Measurements from ENCODE around the gene TSNAXIP1. TPM values are rescaled to one million over a fixed set of nuclear protein-coding genes. Genes with fewer than 3 reads are reported as not detected.

TSNAXIP1 gene
- total and polyA plus RNA-seq, 9 of the 15 experiments (the other 6 are each of a cell fraction or from before 2014, with no cell fraction given), result 0.03 to 0.24 (median 0.11) TPM; not detected in 4

- Histone ChIP-seq H3K9me1 (ENCODE audit: control insufficient read depth, insufficient read depth, low read length) (peaks cover 4% of the 10 kb centered on the region), H3K4me2 (ENCODE audit: insufficient read depth, low read length) (peak overlapping the region; percentile 84), H4K20me1 (replicated peaks; ENCODE audit: control insufficient read depth, insufficient read depth, low read length) (no peaks in the 10 kb centered on the region; the same call in 1 of the 2 replicates), H3K27ac (ENCODE audit: extremely low read depth, low read depth, low read length) (peak overlapping the region; percentile 77), H3K27me3 (ENCODE audit: control insufficient read depth in 2 of 2, insufficient read depth in 2 of 2, low read length in 2 of 2) (no peaks in the 10 kb centered on the region), H3K79me2 (ENCODE audit: control insufficient read depth, insufficient read depth, low read length) (peaks cover 76% of the 10 kb centered on the region), H3K9ac (ENCODE audit: insufficient read depth in 1 of 2, low read depth in 2 of 2, low read length in 2 of 2) (peak overlapping the region; percentile 94; a peak in 3 of 4 replicates), H3K9me3 (replicated peaks; ENCODE audit: control insufficient read depth, insufficient read depth, low read depth, low read length) (no peaks in the 10 kb centered on the region), H3K4me1 (replicated peaks in 1 of 2; ENCODE audit: control insufficient read depth in 2 of 2, insufficient read depth in 2 of 2, low read length in 2 of 2) (peaks cover 37 to 57% of the 10 kb centered on the region in 2 experiments), H2AFZ (ENCODE audit: low read depth, low read length) (peak overlapping the region; percentile 81; the same call in 1 of the 2 replicates), H3K4me3 (peak overlapping the region; percentile 99), H3K36me3 (ENCODE audit: control insufficient read depth, insufficient read depth, low read length) (peaks cover 27% of the 10 kb centered on the region)
- POLR2A ChIA-PET, result interaction anchor here (0.6 to 2.7 kb wide), 15 partner anchors 10 to 383 kb away, joined by 3 to 10 read pairs (median 4); partner anchors contain the start of genes NFATC3 and PARD6A
- CTCF ChIA-PET (ENCODE audit: low intra/inter-chr PET ratio), result no interaction called here
- TF ChIP-seq CBX5 (IDR thresholded peaks at IDR 0.05; ENCODE audit: borderline replicate concordance, low read depth) (no peak), ZNF133 (CRISPR knock-in tag; IDR thresholded peaks at IDR 0.05) (no peak), CBFB (CRISPR knock-in tag; IDR thresholded peaks at IDR 0.05) (no peak), ASH1L (IDR thresholded peaks at IDR 0.05; ENCODE audit: borderline replicate concordance, low read depth, partially characterized antibody) (no peak), HMBOX1 (IDR thresholded peaks at IDR 0.05) (no peak), HNRNPL (IDR thresholded peaks at IDR 0.05; ENCODE audit: low read depth, low read length) (no peak), ZNF57 (CRISPR knock-in tag; IDR thresholded peaks at IDR 0.05) (no peak), FIP1L1 (IDR thresholded peaks at IDR 0.05; ENCODE audit: low read depth, low read length, poor library complexity, severe bottlenecking) (no peak), NONO (IDR thresholded peaks at IDR 0.05; ENCODE audit: low read depth in 2 of 2, low read length in 1 of 2) (no peak), SP2 (IDR thresholded peaks at IDR 0.05; ENCODE audit: extremely low read depth, low read depth, low read length, poor library complexity, severe bottlenecking) (no peak), NRF1 (conservative IDR thresholded peaks at IDR 0.05 in 1 of 2, IDR thresholded peaks at IDR 0.05 in 1 of 2) (no peak), DACH1 (IDR thresholded peaks at IDR 0.05; ENCODE audit: partially characterized antibody) (no peak), MEIS2 (IDR thresholded peaks at IDR 0.05; ENCODE audit: partially characterized antibody) (no peak), C11orf30 (IDR thresholded peaks at IDR 0.05; ENCODE audit: low read depth) (no peak), ZNF79 (CRISPR knock-in tag; IDR thresholded peaks at IDR 0.05; ENCODE audit: low read depth) (no peak), POLR3A (IDR thresholded peaks at IDR 0.05; ENCODE audit: borderline replicate concordance, extremely low read depth, insufficient read depth, insufficient read length) (no peak), JUND (IDR thresholded peaks at IDR 0.05; ENCODE audit: borderline replicate concordance, low read depth, low read length) (no peak), JUND (tag; IDR thresholded peaks at IDR 0.05; ENCODE audit: borderline replicate concordance, low read depth, low read length) (no peak), MCM5 (IDR thresholded peaks at IDR 0.05; ENCODE audit: low read depth) (no peak)
- FAIRE-seq, result peak; percentile 11
- in situ Hi-C loops (cut with MboI), result no loop called here
- ATAC-seq, result no peak
- intact Hi-C loops (cut with micrococcal nuclease), result loop anchor here (2.0 kb wide), 1 partner anchor 47 kb away; the partner anchor contains the start of gene PSKH1
- DNase-seq (ENCODE audit: extremely low read depth in 1 of 4, low spot score in 3 of 4), result peak in 1 of 4 experiments; percentile 20
- no TSS peak for BruUV-seq (replicated peaks)
- WGBS (ENCODE audit: insufficient coverage, low coverage, missing lambda C conversion rate), result 37% methylated on average over 5 of the region's 5 CpGs
Measured at GRCh38 chr16:67845291-67846062, 38.8 kb downstream of the TSNAXIP1 start.

Measured in K562 (cell line).